ENCODE data around the gene SCFD2. TPM values are rescaled to one million over a fixed set of nuclear protein-coding genes. Genes with fewer than 3 reads are reported as not detected.
"Not testable (repeated sequence)": the region's sequence is repeated elsewhere in the genome, so short reads cannot be mapped to it uniquely, and the experiment has no call there.

The SCFD2 gene
- total RNA-seq, 1 donor from 2014 or later, result 11.9 TPM

DNA sequence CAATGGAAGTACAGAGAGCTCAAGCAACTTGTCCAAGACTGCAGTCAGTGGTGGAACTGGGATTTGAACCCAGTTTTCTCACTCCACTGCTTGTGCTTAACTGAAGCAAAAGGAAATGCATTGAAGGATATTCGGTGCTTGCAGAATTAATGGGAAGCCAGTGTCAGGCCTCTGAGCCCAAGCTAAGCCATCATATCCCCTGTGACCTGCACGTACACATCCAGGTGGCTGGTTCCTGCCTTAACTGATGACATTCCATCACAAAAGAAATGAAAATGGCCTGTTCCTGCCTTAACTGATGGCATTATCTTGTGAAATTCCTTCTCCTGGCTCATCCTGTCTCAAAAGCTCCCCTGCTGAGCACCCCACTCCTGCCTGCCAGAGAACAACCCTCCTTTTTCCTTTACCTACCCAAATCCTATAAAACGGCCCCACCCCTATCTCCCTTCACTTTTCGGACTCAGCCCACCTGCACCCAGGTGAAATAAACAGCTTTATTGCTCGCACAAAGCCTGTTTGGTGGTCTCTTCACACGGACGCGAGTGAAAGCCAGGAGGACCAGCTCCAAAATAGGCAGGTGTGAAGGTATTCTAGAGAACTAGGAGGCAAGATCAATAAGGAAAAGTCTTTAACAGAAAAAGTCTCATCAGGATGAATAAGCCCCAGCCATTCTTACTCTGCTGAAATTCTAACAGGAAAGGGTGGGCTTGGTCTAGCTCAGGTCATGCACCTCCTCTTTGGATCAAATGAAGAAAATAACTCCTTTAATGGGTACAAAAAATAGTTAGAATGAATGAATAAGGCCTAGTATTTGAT, 531.0 kb downstream of the SCFD2 start:
- DNase-seq (ENCODE audit: low read depth); H3K4me3 Mint-ChIP-seq (ENCODE audit: unreplicated experiment); H3K27ac ChIP-seq (ENCODE audit: low read depth, low read length); H3K4me3 ChIP-seq (ENCODE audit: insufficient read depth, low read depth, low read length); H3K36me3 ChIP-seq (ENCODE audit: insufficient read depth, low read length); H3K9me3 Mint-ChIP-seq (ENCODE audit: unreplicated experiment); H3K9ac ChIP-seq (ENCODE audit: low read length); H2AFZ ChIP-seq (ENCODE audit: low read depth, low read length); FAIRE-seq; H3K9me3 ChIP-seq (ENCODE audit: insufficient read depth, low read depth, low read length); H3K36me3 Mint-ChIP-seq (ENCODE audit: low read depth, unreplicated experiment); H3K79me2 ChIP-seq (ENCODE audit: insufficient read depth, low read length); H3K4me2 ChIP-seq (ENCODE audit: low read length); H4K20me1 ChIP-seq (ENCODE audit: insufficient read depth, low read length); H3K27me3 Mint-ChIP-seq (ENCODE audit: low read depth, unreplicated experiment); H3K27me3 ChIP-seq (ENCODE audit: insufficient read depth, low read length); H3K27ac Mint-ChIP-seq (ENCODE audit: unreplicated experiment): not testable (repeated sequence)
- peaks cover 34% of the 10 kb centered on the region for H3K4me1 Mint-ChIP-seq (ENCODE audit: low read depth, unreplicated experiment)
- H3K4me1 ChIP-seq (ENCODE audit: insufficient read depth, low read length), result peaks cover 18% of the 10 kb centered on the region

DNA sequence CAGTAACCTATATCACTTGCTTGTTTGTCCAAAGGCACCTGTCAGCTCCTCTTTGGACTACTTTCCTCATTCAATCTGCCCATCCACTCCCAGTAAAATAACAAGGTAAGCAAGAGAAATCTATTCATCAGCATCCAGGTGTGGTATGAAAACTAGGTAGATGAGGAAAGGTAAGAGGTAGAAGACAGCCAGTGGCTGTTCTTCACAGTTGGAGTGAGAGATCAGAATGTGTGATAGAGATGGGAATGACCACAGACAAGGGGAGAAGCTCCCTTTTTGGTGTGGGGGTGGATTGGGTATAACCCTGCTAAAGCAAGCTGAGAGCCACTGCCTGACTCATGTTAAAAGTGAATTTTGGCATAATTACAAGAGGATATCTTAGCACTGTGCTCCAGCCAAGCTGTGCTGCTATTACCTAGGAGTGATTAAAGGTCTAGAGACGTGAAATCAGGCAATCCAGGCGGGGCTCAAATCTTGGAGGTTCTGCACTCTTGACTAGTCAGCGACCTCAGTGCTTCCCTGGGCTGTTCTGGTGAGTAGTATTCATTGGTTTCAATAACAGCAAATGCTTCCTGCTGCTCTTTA, 531.8 kb downstream of the SCFD2 start:
- Histone ChIP-seq H3K4me1 (ENCODE audit: insufficient read depth, low read length) (peaks cover 16% of the 10 kb centered on the region), H3K27me3 (ENCODE audit: insufficient read depth, low read length) (no peaks in the 10 kb centered on the region), H2AFZ (ENCODE audit: low read depth, low read length) (no peak overlapping the region), H3K9me3 (ENCODE audit: insufficient read depth, low read depth, low read length) (no peaks in the 10 kb centered on the region), H3K4me2 (ENCODE audit: low read length) (no peak overlapping the region), H4K20me1 (ENCODE audit: insufficient read depth, low read length) (no peaks in the 10 kb centered on the region), H3K79me2 (ENCODE audit: insufficient read depth, low read length) (no peaks in the 10 kb centered on the region), H3K9ac (ENCODE audit: low read length) (no peak overlapping the region), H3K4me3 (ENCODE audit: insufficient read depth, low read depth, low read length) (no peak overlapping the region), H3K36me3 (ENCODE audit: insufficient read depth, low read length) (no peaks in the 10 kb centered on the region), H3K27ac (ENCODE audit: low read depth, low read length) (no peak overlapping the region)
- Mint-ChIP-seq H3K27me3 (ENCODE audit: low read depth, unreplicated experiment) (no peaks in the 10 kb centered on the region), H3K4me1 (ENCODE audit: low read depth, unreplicated experiment) (peaks cover 30% of the 10 kb centered on the region), H3K36me3 (ENCODE audit: low read depth, unreplicated experiment) (no peaks in the 10 kb centered on the region), H3K9me3 (ENCODE audit: unreplicated experiment) (no peaks in the 10 kb centered on the region), H3K4me3 (ENCODE audit: unreplicated experiment) (no peak overlapping the region), H3K27ac (ENCODE audit: unreplicated experiment) (no peak overlapping the region)
- no peak for TF ChIP-seq EZH2 (IDR thresholded peaks at IDR 0.05; ENCODE audit: insufficient read depth, low read length)
- TF ChIP-seq, protein P1, sequence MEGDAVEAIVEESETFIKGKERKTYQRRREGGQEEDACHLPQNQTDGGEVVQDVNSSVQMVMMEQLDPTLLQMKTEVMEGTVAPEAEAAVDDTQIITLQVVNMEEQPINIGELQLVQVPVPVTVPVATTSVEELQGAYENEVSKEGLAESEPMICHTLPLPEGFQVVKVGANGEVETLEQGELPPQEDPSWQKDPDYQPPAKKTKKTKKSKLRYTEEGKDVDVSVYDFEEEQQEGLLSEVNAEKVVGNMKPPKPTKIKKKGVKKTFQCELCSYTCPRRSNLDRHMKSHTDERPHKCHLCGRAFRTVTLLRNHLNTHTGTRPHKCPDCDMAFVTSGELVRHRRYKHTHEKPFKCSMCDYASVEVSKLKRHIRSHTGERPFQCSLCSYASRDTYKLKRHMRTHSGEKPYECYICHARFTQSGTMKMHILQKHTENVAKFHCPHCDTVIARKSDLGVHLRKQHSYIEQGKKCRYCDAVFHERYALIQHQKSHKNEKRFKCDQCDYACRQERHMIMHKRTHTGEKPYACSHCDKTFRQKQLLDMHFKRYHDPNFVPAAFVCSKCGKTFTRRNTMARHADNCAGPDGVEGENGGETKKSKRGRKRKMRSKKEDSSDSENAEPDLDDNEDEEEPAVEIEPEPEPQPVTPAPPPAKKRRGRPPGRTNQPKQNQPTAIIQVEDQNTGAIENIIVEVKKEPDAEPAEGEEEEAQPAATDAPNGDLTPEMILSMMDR (IDR thresholded peaks at IDR 0.05; ENCODE audit: insufficient read depth, low read depth, low read length), result no peak
- DNase-seq (ENCODE audit: low read depth) (peak; percentile 61), FAIRE-seq (no peak)

DNA sequence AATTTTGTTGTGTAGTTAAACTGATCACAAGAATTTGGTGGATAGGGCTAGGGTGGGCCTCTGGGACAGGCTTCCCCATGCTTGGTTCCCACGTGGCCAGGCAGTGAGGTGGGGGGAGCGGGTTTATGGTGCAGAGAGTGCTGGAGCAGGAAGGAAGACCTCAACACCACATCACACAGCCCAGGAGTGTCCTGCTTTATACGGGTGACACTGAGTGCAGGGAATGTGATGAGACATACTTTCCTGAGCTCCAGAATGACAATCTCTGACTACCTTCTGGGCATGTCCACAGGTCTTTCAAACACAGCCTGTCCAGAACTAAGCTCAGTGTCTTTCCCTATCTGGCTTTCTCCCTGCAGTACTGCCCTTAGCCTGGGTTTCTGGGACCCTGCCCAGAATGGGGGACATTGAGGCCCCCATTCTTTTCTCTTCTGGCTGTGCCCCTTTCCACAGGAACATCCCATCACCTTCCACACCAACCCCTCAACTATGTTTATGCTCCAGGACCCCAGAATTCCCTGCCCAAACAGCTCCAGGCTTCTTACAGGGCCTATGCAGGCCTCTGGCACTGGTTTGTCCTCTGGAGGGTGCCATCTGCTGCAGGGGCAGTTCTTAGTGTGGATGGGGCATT, 540.3 kb downstream of the SCFD2 start:
- Histone ChIP-seq H3K9ac (ENCODE audit: low read length) (no peak overlapping the region), H4K20me1 (ENCODE audit: insufficient read depth, low read length) (no peaks in the 10 kb centered on the region), H3K4me2 (ENCODE audit: low read length) (peak overlapping the region; percentile 42), H3K4me1 (ENCODE audit: insufficient read depth, low read length) (peaks cover 12% of the 10 kb centered on the region), H3K9me3 (ENCODE audit: insufficient read depth, low read depth, low read length) (no peaks in the 10 kb centered on the region), H2AFZ (ENCODE audit: low read depth, low read length) (no peak overlapping the region), H3K36me3 (ENCODE audit: insufficient read depth, low read length) (no peaks in the 10 kb centered on the region), H3K27ac (ENCODE audit: low read depth, low read length) (no peak overlapping the region), H3K4me3 (ENCODE audit: insufficient read depth, low read depth, low read length) (no peak overlapping the region), H3K27me3 (ENCODE audit: insufficient read depth, low read length) (no peaks in the 10 kb centered on the region), H3K79me2 (ENCODE audit: insufficient read depth, low read length) (no peaks in the 10 kb centered on the region)
- TF ChIP-seq EZH2 (IDR thresholded peaks at IDR 0.05; ENCODE audit: insufficient read depth, low read length), result no peak
- TF ChIP-seq, protein P1 (IDR thresholded peaks at IDR 0.05; ENCODE audit: insufficient read depth, low read depth, low read length), result no peak
- Mint-ChIP-seq H3K27me3 (ENCODE audit: low read depth, unreplicated experiment) (no peaks in the 10 kb centered on the region), H3K9me3 (ENCODE audit: unreplicated experiment) (peaks cover 3% of the 10 kb centered on the region), H3K36me3 (ENCODE audit: low read depth, unreplicated experiment) (no peaks in the 10 kb centered on the region), H3K4me1 (ENCODE audit: low read depth, unreplicated experiment) (peaks cover 35% of the 10 kb centered on the region), H3K27ac (ENCODE audit: unreplicated experiment) (peak overlapping the region; percentile 41), H3K4me3 (ENCODE audit: unreplicated experiment) (no peak overlapping the region)
- DNase-seq (ENCODE audit: low read depth), result no peak
- FAIRE-seq, result no peak

Data from astrocyte (in vitro differentiated cells and primary cell).